HG03139 (cell line): ENCODE measurements around the gene DACT2.
"Not testable (repeated sequence)": the region's sequence is repeated elsewhere in the genome, so short reads cannot be mapped to it uniquely, and the experiment has no call there.

Experiments used
- ATAC-seq: cut with Tn5 transposase; IDR thresholded peaks from one replicate; pipeline ENCODE4 v1.9.1; 2021; ENCODE audit not compliant: unreplicated experiment

The DACT2 gene

GRCh38 chr6:168283686-168284025 lies 35.9 kb downstream of the DACT2 start:
- no peak for ATAC-seq

GRCh38 chr6:168282985-168283685 lies 36.4 kb downstream of the DACT2 start:
- ATAC-seq = no peak

- ATAC-seq = no peak
These were observed 37.8 kb downstream of the DACT2 start for GRCh38 chr6:168281826-168282225.

GRCh38 chr6:168281314-168281713 lies 38.3 kb downstream of the DACT2 start:
- ATAC-seq = not testable (repeated sequence)

GRCh38 chr6:168280899-168281245 lies 38.7 kb downstream of the DACT2 start:
- no peak for ATAC-seq

GRCh38 chr6:168280020-168280898 lies 39.3 kb downstream of the DACT2 start:
- ATAC-seq = no peak

GRCh38 chr6:168279403-168279935 lies 40.1 kb downstream of the DACT2 start:
- no peak for ATAC-seq

- no peak for ATAC-seq
These were observed 40.7 kb downstream of the DACT2 start for GRCh38 chr6:168278904-168279303.

GRCh38 chr6:168277274-168277669 lies 42.3 kb downstream of the DACT2 start:
- no peak for ATAC-seq

- ATAC-seq = no peak
These were observed 42.9 kb downstream of the DACT2 start for GRCh38 chr6:168276576-168277273.

- no peak for ATAC-seq
These were observed 44.4 kb downstream of the DACT2 start for GRCh38 chr6:168275168-168275567.

- no peak for ATAC-seq
These were observed 45.3 kb downstream of the DACT2 start for GRCh38 chr6:168274037-168274952.

- ATAC-seq = no peak
These were observed 46.0 kb downstream of the DACT2 start for GRCh38 chr6:168273441-168274036.

GRCh38 chr6:168272415-168273325 lies 46.9 kb downstream of the DACT2 start:
- no peak for ATAC-seq

GRCh38 chr6:168270274-168271172 lies 49.1 kb downstream of the DACT2 start:
- ATAC-seq = no peak

GRCh38 chr6:168269455-168270243 lies 49.9 kb downstream of the DACT2 start:
- no peak for ATAC-seq

GRCh38 chr6:168268755-168269154 lies 50.8 kb downstream of the DACT2 start:
- no peak for ATAC-seq
